HCT116 (cell line): ENCODE measurements around the gene RPL18. TPM values are rescaled to one million over a fixed set of nuclear protein-coding genes. Genes with fewer than 3 reads are reported as not detected.

Source experiments
- ATAC-seq: fragments of 200-7000 bp; cut with Tn5 transposase; 2 replicates; pipeline ENCODE4 v1.9.1; 2020; ENCODE audit warnings: mild to moderate bottlenecking, moderate library complexity
- BruUV-seq: library from RNA; stranded (reverse); fragments of 400-500 nt; replicated peaks from 2 replicates; lab custom pipeline; 2021; lab: Mats Ljungman, UMichigan
- CTCF ChIA-PET: fragments of 300-600 bp; sonication (Branson Sonifier 250); formaldehyde crosslinking; loops from one replicate; lab custom pipeline; 2021; ENCODE audit warnings: antibody characterized with exemption; lab: Charles Lee
- POLR2A ChIA-PET: fragments of 300-600, 350-600 bp; sonication (Branson Sonifier 250); formaldehyde crosslinking; loops from one replicate; lab custom pipeline; 2021; ENCODE audit warnings: antibody characterized with exemption; lab: Charles Lee
- RAD21 ChIA-PET, 2 experiments: fragments of 300-600 bp; sonication (Branson Sonifier 250); formaldehyde crosslinking; loops; one replicate each; lab custom pipeline; 2023; ENCODE audit warnings: low total read pairs in 2 of 2; ENCODE audit not compliant: uncharacterized antibody in 2 of 2, unreplicated experiment in 2 of 2, low non-redundant PET in 1 of 2; lab: Charles Lee
- DNase-seq: peaks from one replicate; pipeline ENCODE4 v3.0.0-alpha.2; 2010; ENCODE audit warnings: low read depth, low spot score
- H2AFZ ChIP-seq: fragments of 200-600 bp; shearing (Covaris generic), sonication (generic); 2 replicates; pipeline ENCODE4 v1.6.1; 2017; ENCODE audit warnings: low read depth, mixed run types, mixed read lengths, antibody characterized with exemption, low read length; ENCODE audit not compliant: poor library complexity, severe bottlenecking
- H3K27ac ChIP-seq: 2 replicates; pipeline ENCODE4 v1.5.1; 2012; ENCODE audit warnings: low read depth, low read length
- H3K27me3 ChIP-seq: fragments of 200-600 bp; sonication (generic); 2 replicates; pipeline ENCODE4 v1.6.1; 2016; ENCODE audit warnings: mixed run types, low read length, mixed read lengths; ENCODE audit not compliant: insufficient read depth
- H3K36me3 ChIP-seq, 2 experiments: fragments of 200-500 bp in 1 of 2; fragments of 200-600 bp in 1 of 2; sonication (Bioruptor generic) in 1 of 2; sonication (generic) in 1 of 2; 2 replicates each; pipeline versions ENCODE4 v1.5.1 to v1.6.1; 2014 to 2016; ENCODE audit warnings: low read length in 2 of 2, inconsistent platforms in 1 of 2, mixed read lengths in 1 of 2, mixed run types in 1 of 2; ENCODE audit not compliant: insufficient read depth in 2 of 2, control insufficient read depth in 1 of 2
- H3K4me1 ChIP-seq, 2 experiments: fragments of 200-600 bp in 1 of 2; sonication (generic) in 1 of 2; 2 replicates each; pipeline versions ENCODE4 v1.5.1 to v1.6.1; 2012 to 2017; ENCODE audit warnings: low read length in 2 of 2, inconsistent platforms in 1 of 2, mild to moderate bottlenecking in 1 of 2, mixed read lengths in 1 of 2, mixed run types in 1 of 2, moderate library complexity in 1 of 2; ENCODE audit not compliant: insufficient read depth in 2 of 2, control insufficient read depth in 1 of 2
- H3K4me2 ChIP-seq: fragments of 200-600 bp; sonication (generic); 2 replicates; pipeline ENCODE4 v1.6.1; 2017; ENCODE audit warnings: mixed run types, low read length, mixed read lengths
- H3K4me3 ChIP-seq, 2 experiments: fragments of 200-600 bp in 1 of 2; sonication (generic) in 1 of 2; replicated peaks in 1 of 2; 2 replicates each; pipeline ENCODE4 v1.5.1; 2011 to 2016; ENCODE audit warnings: low read length in 2 of 2, control low read depth in 1 of 2, low read depth in 1 of 2, mild to moderate bottlenecking in 1 of 2, mixed read lengths in 1 of 2, mixed run types in 1 of 2
- H3K79me2 ChIP-seq: fragments of 200-600 bp; sonication (generic); 2 replicates; pipeline ENCODE4 v1.6.1; 2017; ENCODE audit warnings: mild to moderate bottlenecking, mixed run types, low read length, moderate library complexity, mixed read lengths; ENCODE audit not compliant: insufficient read depth
- H3K9ac ChIP-seq: fragments of 200-600 bp; sonication (generic); 2 replicates; pipeline ENCODE4 v1.6.1; 2016; ENCODE audit warnings: low read length, mixed read lengths
- H3K9me2 ChIP-seq: fragments of 200-600 bp; sonication (generic), shearing (Covaris generic); 2 replicates; pipeline ENCODE4 v1.6.1; 2017; ENCODE audit warnings: mixed run types, mild to moderate bottlenecking, moderate library complexity; ENCODE audit not compliant: insufficient read depth
- H3K9me3 ChIP-seq, 2 experiments: fragments of 200-500 bp in 1 of 2; fragments of 200-600 bp in 1 of 2; sonication (Bioruptor generic) in 1 of 2; sonication (generic) in 1 of 2; 2 replicates each; pipeline ENCODE4 v1.6.1; 2014 to 2017; ENCODE audit warnings: low read length in 2 of 2, mixed read lengths in 2 of 2, inconsistent platforms in 1 of 2, low read depth in 1 of 2, mild to moderate bottlenecking in 1 of 2, mixed run types in 1 of 2, moderate library complexity in 1 of 2; ENCODE audit not compliant: control insufficient read depth in 1 of 2, insufficient read depth in 1 of 2
- H4K20me1 ChIP-seq: fragments of 200-600 bp; sonication (generic), shearing (Covaris generic); 2 replicates; pipeline ENCODE4 v1.6.1; 2017; ENCODE audit warnings: mixed run types, mild to moderate bottlenecking, moderate library complexity; ENCODE audit not compliant: insufficient read depth
- CBX3 ChIP-seq: IDR thresholded peaks from 2 replicates; pipeline ENCODE4 v1.6.1; 2012; ENCODE audit warnings: low read depth
- CEBPB ChIP-seq: IDR thresholded peaks from 2 replicates; pipeline ENCODE4 v1.6.1; 2012; ENCODE audit warnings: low read depth
- POLR2AphosphoS5 ChIP-seq: IDR thresholded peaks from 2 replicates; pipeline ENCODE4 v1.6.1; 2011; ENCODE audit warnings: mild to moderate bottlenecking, low read depth, low read length, moderate library complexity
- RAD21 ChIP-seq: IDR thresholded peaks from 2 replicates; pipeline ENCODE4 v1.6.1; 2012; ENCODE audit warnings: low read depth, mild to moderate bottlenecking
- TCF7L2 ChIP-seq: IDR thresholded peaks from 2 replicates; pipeline ENCODE4 v1.7.0; 2011; ENCODE audit warnings: borderline replicate concordance, inconsistent platforms; ENCODE audit not compliant: insufficient read depth, insufficient read length; ENCODE audit errors: extremely low read depth
- YY1 ChIP-seq: IDR thresholded peaks from 2 replicates; pipeline ENCODE4 v1.6.1; 2011; ENCODE audit warnings: low read length, low read depth, moderate library complexity, mild to moderate bottlenecking; ENCODE audit not compliant: insufficient replicate concordance; ENCODE audit errors: extremely low read depth
- ZNF274 ChIP-seq: fragments of 200-500 bp; sonication (Bioruptor generic); IDR thresholded peaks from 2 replicates; pipeline ENCODE4 v1.6.1; 2014; ENCODE audit warnings: mild to moderate bottlenecking, low read depth, low read length, inconsistent platforms
- intact Hi-C: fragments of 100-400 bp; cut with micrococcal nuclease; formaldehyde crosslinking; loops from 2 replicates; pipeline ENCODE4 v1.10.0; 2022
- total RNA-seq: library from RNA; stranded (reverse); gene quantifications from one replicate; pipeline ENCODE4 v1.2.1, GENCODE V29; 2021; ENCODE audit not compliant: unreplicated experiment
- TF ChIP-seq, protein P1 (sequence below): IDR thresholded peaks from 2 replicates; pipeline ENCODE4 v1.6.1; 2011; ENCODE audit warnings: mild to moderate bottlenecking, low read length, moderate library complexity; ENCODE audit not compliant: insufficient replicate concordance; ENCODE audit errors: extremely low read depth

RPL18 gene
- total RNA-seq, 1 experiment from 2014 or later, result 2,006 TPM

DNA sequence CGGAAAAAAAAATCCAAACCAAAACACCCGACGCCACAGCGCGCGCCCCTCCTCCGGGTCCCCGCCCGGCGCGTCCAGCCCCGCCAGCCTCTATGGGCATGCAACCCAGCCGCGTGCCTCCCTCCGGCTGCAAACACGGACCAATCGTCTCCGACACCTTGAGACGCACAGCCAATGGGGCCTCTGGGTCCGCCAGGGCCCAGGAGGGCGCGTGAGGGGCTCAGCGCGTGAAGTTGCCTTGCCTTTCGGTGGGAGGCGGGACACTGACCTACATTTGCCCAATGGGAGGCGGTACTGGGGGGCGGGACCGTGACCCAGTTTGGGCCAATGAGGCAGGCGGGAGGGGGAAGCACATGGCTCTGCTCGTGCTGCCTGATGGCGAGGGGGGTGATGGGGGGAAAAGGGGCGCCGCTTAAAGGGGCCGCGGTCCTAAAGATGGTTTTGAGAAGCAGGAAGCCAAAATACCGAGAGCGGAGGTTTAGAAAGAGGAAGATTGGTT lies 18.5 kb upstream of the RPL18 start:
- no peaks in the 10 kb centered on the region for H3K27me3 ChIP-seq
- RAD21 ChIA-PET, result no interaction called here
- peak; percentile 99 for DNase-seq
- H2AFZ ChIP-seq, result no peak overlapping the region
- H3K36me3 ChIP-seq, result 0 out of 4 replicates have a peak, but pooled peaks cover 0 to 2% of the 10 kb centered on the region in 2 experiments
- peaks cover 18% of the 10 kb centered on the region for H3K79me2 ChIP-seq
- H3K27ac ChIP-seq, result peak overlapping the region; percentile 95
- TF ChIP-seq YY1 (peak; percentile 60), TCF7L2 (peak; percentile 58), CBX3 (no peak), RAD21 (no peak), POLR2AphosphoS5 (peak; percentile 13), ZNF274 (no peak), CEBPB (no peak)
- TF ChIP-seq, protein P1, sequence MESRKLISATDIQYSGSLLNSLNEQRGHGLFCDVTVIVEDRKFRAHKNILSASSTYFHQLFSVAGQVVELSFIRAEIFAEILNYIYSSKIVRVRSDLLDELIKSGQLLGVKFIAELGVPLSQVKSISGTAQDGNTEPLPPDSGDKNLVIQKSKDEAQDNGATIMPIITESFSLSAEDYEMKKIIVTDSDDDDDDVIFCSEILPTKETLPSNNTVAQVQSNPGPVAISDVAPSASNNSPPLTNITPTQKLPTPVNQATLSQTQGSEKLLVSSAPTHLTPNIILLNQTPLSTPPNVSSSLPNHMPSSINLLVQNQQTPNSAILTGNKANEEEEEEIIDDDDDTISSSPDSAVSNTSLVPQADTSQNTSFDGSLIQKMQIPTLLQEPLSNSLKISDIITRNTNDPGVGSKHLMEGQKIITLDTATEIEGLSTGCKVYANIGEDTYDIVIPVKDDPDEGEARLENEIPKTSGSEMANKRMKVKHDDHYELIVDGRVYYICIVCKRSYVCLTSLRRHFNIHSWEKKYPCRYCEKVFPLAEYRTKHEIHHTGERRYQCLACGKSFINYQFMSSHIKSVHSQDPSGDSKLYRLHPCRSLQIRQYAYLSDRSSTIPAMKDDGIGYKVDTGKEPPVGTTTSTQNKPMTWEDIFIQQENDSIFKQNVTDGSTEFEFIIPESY, result peak; percentile 4
- no TSS peak for BruUV-seq
- H3K4me1 ChIP-seq, result peaks cover 29 to 68% of the 10 kb centered on the region in 2 experiments
- H3K9ac ChIP-seq, result peak overlapping the region; percentile 96
- peak; percentile 72 for ATAC-seq
- H3K9me3 ChIP-seq, result no peaks in the 10 kb centered on the region
- peak overlapping the region; percentile 57 to 83 for H3K4me3 ChIP-seq
- no peaks in the 10 kb centered on the region for H4K20me1 ChIP-seq
- H3K9me2 ChIP-seq, result no peaks in the 10 kb centered on the region
- CTCF ChIA-PET, result interaction anchor here (0.6 kb wide), 1 partner anchor 9 kb away, joined by 5 read pairs; the partner anchor contains the start of gene CA11
- POLR2A ChIA-PET, result interaction anchor here (0.7 to 2.3 kb wide), 5 partner anchors 9 to 22 kb away, joined by 3 to 16 read pairs (median 4); partner anchors contain the start of genes CA11, RPL18 and SPHK2
- peak overlapping the region; percentile 93 for H3K4me2 ChIP-seq
- intact Hi-C loops, result no loop called here
